GM23248 (cell line): ENCODE measurements around the gene C1orf122.

Experiments
- EZH2 ChIP-seq: fragments of 200-600 bp; sonication (generic); IDR thresholded peaks from 2 replicates; pipeline ENCODE4 v1.6.1; 2018; ENCODE audit warnings: antibody characterized with exemption, mild to moderate bottlenecking; ENCODE audit not compliant: insufficient read depth, poor library complexity, severe bottlenecking
- EZH2phosphoT487 ChIP-seq: fragments of 200-600 bp; sonication (generic); IDR thresholded peaks from 2 replicates; pipeline ENCODE4 v1.6.1; 2018; ENCODE audit warnings: antibody characterized with exemption, moderate library complexity, mild to moderate bottlenecking, low read depth; ENCODE audit not compliant: insufficient read depth

DNA sequence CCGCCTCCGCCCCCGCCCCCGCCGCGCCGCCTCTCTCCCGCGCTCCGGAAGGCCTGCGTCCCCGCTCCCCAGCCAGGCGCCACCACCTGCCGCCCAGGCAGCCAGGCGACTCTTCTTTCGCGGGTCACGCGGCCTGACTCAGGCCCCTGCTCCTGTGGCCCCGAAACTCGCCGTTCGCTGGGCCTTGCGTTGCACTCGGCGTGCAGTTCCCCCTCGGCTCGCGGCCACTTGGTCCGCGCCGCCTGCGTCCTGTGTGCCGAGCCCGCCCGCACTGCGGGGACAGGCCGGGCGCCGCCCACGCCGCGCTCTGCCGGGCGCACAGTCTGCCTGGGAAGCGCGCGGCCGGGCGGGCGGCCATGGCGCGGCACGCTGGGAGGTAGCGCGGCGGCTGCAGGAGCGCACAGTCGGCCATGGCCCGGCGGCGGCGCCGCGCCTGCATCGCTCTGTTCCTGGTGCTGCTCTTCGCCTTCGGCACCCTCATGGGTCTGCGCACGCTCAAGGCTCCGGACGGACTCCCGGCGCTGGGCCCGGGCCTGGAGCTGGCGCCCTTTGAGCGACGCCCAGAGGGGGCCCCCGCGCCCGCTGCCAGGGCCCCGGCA is 13.7 kb upstream of the C1orf122 start, which contains the start of gene MANEAL:
- TF ChIP-seq EZH2 = no peak
- no peak for TF ChIP-seq EZH2phosphoT487
